Nasal cavity respiratory epithelium epithelial cell of viscerocranial mucosa (primary cell): Measurements from ENCODE around the gene KBTBD3. TPM values are rescaled to one million over a fixed set of nuclear protein-coding genes. Genes with fewer than 3 reads are reported as not detected.

Source experiments
- total RNA-seq: library from RNA; depleted of rRNA; stranded (reverse); fragments of >200 nt; gene quantifications from 2 replicates; pipeline ENCODE4 v1.2.3, GENCODE V29; 2014

KBTBD3 gene
- 2.4 and 3.4 TPM in 2 replicates for total RNA-seq

GRCh38 chr11:106076919-106077608 is at the start of gene KBTBD3:
Gene KBTBD3, minus strand, starts transcription at chr11:106077347. Its CDS starts 18,250 bp downstream, at chr11:106059097.

GRCh38 chr11:106077609-106078455 is 685 bp upstream of the KBTBD3 start, which contains the start of gene AASDHPPT:
Gene AASDHPPT, plus strand, starts transcription at chr11:106077662. Its CDS starts 49 bp downstream, at chr11:106077711.

GRCh38 chr11:106021967-106022794 is 55.0 kb downstream of the KBTBD3 start, which contains the start of gene MSANTD4:
Gene MSANTD4, minus strand, starts transcription at chr11:106022240. Its CDS starts 11,323 bp downstream, at chr11:106010917.

Other genes starting within 250 kb of the KBTBD3 start
- gene MSANTD4, start 55.1 kb downstream of the KBTBD3 start, total RNA-seq = 31.1 and 38.1 TPM in 2 replicates
- 70.1 and 80.5 TPM in 2 replicates for gene AASDHPPT, start 315 bp upstream of the KBTBD3 start, total RNA-seq